ENCODE results near the gene C12orf42. TPM values are rescaled to one million over a fixed set of nuclear protein-coding genes. Genes with fewer than 3 reads are reported as not detected.

Gene C12orf42
- polyA plus RNA-seq, 1 donor, result 2.7 TPM

DNA sequence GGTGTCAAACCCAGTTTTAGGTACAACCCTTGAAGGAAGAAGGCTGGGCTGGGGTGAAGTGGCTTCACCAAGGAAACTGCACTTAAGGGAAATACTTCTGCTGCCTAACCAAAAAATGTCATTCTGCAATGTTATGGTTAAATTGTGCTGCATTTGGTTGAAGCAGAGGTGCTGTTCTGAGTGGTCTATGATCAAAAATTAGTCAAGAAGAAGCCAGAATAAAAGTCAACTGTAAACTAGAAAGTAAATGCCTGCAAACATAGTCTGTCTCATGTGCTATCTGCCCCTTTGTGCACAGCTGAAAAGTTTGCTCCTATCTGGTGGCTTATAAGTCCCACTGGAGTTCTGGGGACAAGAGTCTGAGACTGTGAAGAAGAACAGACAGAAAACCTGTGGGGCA is 158.8 kb downstream of the C12orf42 start:
- DNase-seq (ENCODE audit: low read depth), result no peak

- no peak for DNase-seq (ENCODE audit: low read depth)
These were observed 161.3 kb downstream of the C12orf42 start for GRCh38 chr12:103334466-103334865.

DNA sequence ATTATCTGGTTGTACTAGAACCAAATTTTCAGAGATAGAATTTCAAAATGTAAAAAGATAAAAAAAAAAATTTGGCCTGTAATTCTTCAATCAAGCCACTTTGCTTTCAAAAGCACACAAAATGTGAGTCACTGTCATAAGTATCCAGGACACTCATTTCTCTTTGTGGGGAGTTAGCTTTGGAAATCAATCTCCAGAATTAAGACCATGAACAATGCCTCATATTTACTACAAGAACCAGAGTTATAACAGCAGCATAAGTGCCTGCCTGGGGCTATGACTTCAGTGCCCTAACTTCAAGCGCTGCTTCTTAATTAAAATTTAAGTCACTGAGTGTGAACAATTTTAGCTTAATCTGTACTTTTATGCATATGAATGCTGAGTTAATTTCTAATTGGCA is 162.1 kb downstream of the C12orf42 start:
- no peak for DNase-seq (ENCODE audit: low read depth)

DNA sequence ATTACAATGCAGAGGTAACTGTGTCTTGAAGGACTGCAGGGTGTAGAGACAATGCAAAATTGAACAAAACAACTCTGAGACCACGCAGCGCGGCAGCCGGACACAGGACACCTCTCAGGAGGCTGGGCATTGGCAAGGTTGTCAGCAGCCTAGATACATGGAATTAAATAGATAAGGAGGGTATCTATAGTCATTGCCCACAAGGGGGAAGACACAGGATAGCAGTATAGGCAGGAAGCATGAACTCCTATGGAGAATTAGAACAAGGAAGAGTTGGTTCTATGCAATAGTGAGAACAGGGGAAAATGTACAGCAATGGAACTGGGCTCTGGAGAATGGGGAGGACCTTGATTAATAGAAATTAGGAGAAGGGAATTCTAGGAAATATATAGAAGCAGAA is 164.1 kb downstream of the C12orf42 start:
- no peak for DNase-seq (ENCODE audit: low read depth)

GRCh38 chr12:103330672-103331071 is 165.1 kb downstream of the C12orf42 start:
- DNase-seq (ENCODE audit: low read depth), result no peak

- no peak for DNase-seq (ENCODE audit: low read depth)
These were observed 168.1 kb downstream of the C12orf42 start for GRCh38 chr12:103327676-103328075.

DNA sequence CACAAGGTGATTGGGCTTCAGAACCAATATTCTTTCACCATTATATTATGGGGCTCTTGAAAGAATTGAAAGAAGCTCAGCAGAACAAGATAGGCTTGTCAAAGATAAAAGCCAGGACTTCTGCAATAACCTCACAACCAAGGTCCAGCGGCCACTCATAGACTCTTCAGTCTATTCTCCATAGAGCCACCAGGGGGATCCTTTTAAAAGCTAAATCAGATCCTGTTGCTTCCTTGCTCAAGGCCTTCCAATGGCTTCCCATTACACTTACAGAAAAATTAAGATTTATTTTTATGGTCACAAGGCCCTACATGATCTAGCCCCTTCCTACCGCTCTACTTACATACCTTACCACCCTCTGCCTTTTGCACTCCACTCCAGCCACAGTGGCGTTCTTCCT is 169.6 kb downstream of the C12orf42 start:
- no peak for DNase-seq (ENCODE audit: low read depth)

GRCh38 chr12:103318566-103318965 is 177.2 kb downstream of the C12orf42 start:
- no peak for DNase-seq (ENCODE audit: low read depth)

- DNase-seq (ENCODE audit: low read depth), result no peak
These were observed 178.5 kb downstream of the C12orf42 start for GRCh38 chr12:103317220-103317619.

DNA sequence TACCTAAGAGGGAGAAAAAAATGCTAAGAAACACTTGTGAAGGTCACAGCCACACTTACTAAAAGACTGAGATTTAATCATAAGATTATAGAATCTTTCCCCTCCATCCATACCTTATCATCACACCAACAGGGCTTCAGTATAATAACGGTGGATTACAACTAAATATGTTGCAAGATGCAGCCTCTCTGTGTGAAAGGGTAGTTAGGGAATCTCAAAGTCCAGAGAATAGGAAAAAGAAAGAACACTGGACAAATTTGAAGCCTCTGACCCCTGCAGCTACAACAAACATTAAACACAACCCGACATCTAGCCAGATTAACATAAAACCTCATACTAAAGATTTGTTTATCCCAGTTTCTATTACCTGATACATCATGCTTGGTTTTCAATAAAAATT is 181.0 kb downstream of the C12orf42 start:
- no peak for DNase-seq (ENCODE audit: low read depth)

GRCh38 chr12:103313894-103314293 is 181.9 kb downstream of the C12orf42 start:
- no peak for DNase-seq (ENCODE audit: low read depth)

DNA sequence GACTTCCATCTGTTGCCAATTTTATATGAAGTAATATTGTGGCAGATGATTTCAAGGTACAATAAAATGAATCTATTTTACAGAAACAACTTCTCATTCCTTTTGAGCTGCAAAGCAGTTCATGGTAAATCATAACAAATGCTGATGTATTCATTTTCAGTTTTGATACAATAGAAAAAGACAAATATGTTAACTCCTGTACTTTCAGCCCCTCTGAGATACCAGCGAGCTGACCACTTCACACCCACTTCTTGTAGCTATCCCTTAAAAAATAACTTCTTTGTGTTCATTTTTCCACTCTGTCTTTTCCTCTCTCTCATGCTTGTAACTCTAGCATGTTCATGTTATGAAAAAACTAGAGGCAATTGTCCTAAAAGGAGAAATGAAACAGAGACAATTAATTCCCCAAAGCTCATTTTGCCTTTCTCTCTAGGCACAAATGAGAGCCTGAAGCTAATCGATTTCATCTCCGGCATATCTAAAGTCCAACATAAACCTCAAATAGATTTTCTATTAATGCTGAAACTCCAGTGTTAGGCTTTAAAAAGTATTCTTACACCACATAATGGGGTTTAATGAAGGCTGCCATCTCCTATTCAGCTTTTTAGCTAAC is 182.9 kb downstream of the C12orf42 start:
- DNase-seq (ENCODE audit: low read depth), result no peak

DNA sequence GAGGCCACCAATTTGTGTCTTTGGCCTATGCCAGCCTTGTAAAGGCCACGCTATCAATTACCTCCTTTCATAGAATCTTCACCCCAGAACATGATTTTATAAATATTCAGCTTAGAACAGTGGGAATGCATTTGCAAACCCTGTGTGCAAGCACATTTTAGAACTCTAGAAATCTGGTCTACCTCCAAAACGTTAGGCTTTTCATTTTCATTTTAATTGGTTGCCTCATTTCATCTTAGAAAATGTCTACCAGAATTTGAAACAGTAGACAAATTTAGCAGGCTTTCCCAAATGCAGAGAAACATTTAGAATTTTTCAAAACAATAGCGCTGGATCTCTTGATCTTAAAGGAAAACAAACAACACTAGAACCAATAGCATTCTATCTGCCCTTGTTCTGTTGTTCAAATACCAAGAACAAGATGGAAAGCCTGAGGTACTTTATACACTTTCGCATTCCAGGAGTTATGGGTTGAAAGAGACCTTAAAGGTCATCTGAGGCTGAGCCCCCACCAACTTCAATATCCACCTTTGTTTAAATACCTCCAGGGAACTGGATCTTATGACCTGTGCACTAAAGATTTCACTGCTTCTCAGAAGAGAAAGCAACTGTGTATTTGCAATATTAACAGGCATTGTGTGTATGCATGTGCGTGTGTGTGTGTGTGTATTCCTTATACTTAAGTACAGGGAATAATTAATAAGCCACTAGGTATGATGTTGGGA is 185.1 kb downstream of the C12orf42 start:
- DNase-seq (ENCODE audit: low read depth), result no peak

- no peak for DNase-seq (ENCODE audit: low read depth)
These were observed 187.4 kb downstream of the C12orf42 start for GRCh38 chr12:103308396-103308795.

- DNase-seq (ENCODE audit: low read depth), result no peak
These were observed 192.3 kb downstream of the C12orf42 start for GRCh38 chr12:103303484-103303883.

- no peak for DNase-seq (ENCODE audit: low read depth)
These were observed 193.9 kb downstream of the C12orf42 start for GRCh38 chr12:103301642-103302591.

GRCh38 chr12:103288016-103288415 is 207.8 kb downstream of the C12orf42 start:
- DNase-seq (ENCODE audit: low read depth), result no peak

- no peak for DNase-seq (ENCODE audit: low read depth)
These were observed 213.6 kb downstream of the C12orf42 start for GRCh38 chr12:103282124-103282523.

- no peak for DNase-seq (ENCODE audit: low read depth)
These were observed 216.3 kb downstream of the C12orf42 start for GRCh38 chr12:103279444-103279843.

DNA sequence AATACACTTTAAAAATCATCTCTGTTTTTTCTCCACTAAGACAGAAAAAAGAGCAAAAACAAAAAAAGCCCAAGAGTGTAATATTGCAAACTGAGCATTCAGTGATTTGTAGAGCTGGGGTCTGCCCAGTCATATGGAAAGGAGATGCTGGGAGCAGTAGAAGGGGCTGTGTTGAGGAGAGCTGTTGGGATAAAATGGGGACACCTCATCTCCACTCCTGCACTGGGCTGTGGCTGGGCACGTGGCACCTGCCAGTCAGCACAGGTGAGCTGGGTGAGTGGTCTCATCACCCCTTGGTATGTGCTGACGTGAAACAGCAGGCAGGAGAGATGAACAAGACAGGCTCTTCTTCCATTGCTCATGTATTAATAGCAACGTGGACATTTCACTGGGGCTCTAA is 217.4 kb downstream of the C12orf42 start:
- no peak for DNase-seq (ENCODE audit: low read depth)

GRCh38 chr12:103273645-103274044 is 222.1 kb downstream of the C12orf42 start:
- no peak for DNase-seq (ENCODE audit: low read depth)

- DNase-seq (ENCODE audit: low read depth), result no peak
These were observed 222.8 kb downstream of the C12orf42 start for GRCh38 chr12:103272949-103273348.

All from forelimb muscle (tissue), 1 donor.